ENCODE measurements around the gene SHB. TPM values are rescaled to one million over a fixed set of nuclear protein-coding genes. Genes with fewer than 3 reads are reported as not detected.

Gene SHB
- total and polyA plus RNA-seq, 2 of the 13 experiments (the other 11 are each of a cell fraction or from before 2014, with no cell fraction given), result 19.4 to 20.7 TPM

- no peak for TF ChIP-seq HDAC1 (CRISPR knock-in tag; IDR thresholded peaks at IDR 0.05)
- TF ChIP-seq ZBTB34 (CRISPR knock-in tag; IDR thresholded peaks at IDR 0.05), result no peak
- no peak for TF ChIP-seq ZNF44 (CRISPR knock-in tag; IDR thresholded peaks at IDR 0.05)
- TF ChIP-seq TAF1 (CRISPR knock-in tag; IDR thresholded peaks at IDR 0.05), result no peak
- TF ChIP-seq ZNF563 (CRISPR knock-in tag; IDR thresholded peaks at IDR 0.05), result no peak
Measured at GRCh38 chr9:37944266-37944650, 124.8 kb downstream of the SHB start (continued).

GRCh38 chr9:37943345-37944265, 125.4 kb downstream of the SHB start:
- H3K79me2 ChIP-seq (ENCODE audit: insufficient read depth, low read length), result no peaks in the 10 kb centered on the region
- ChIA-PET POLR2A (no interaction called here), CTCF (ENCODE audit: low intra/inter-chr PET ratio, low total read pairs) (no interaction called here)
- H2AFZ ChIP-seq (ENCODE audit: low read length), result no peak overlapping the region
- WGBS (ENCODE audit: low lambda C conversion rate), result 91% methylated on average over 10 of the region's 12 CpGs
- FAIRE-seq, result no peak
- peaks cover 32% of the 10 kb centered on the region for H3K4me1 ChIP-seq (ENCODE audit: insufficient read depth, low read length)
- ATAC-seq, result no peak
- in situ Hi-C loops (cut with HindIII; ENCODE audit: extremely low pct_ligation_motif_present, low pct_unique_long_range_greater_than_20kb), result no loop called here
- no peaks in the 10 kb centered on the region for H3K9me3 ChIP-seq (ENCODE audit: low read length)
- no peak overlapping the region for H3K4me3 ChIP-seq (replicated peaks in 1 of 3; ENCODE audit: insufficient read depth in 1 of 3, low read depth in 2 of 3, low read length in 3 of 3)
- no peak overlapping the region for H3K4me2 ChIP-seq (ENCODE audit: low read depth, low read length)
- BruUV-seq (replicated peaks), result no TSS peak
- H3K9ac ChIP-seq (ENCODE audit: insufficient read depth, low read depth, low read length), result no peak overlapping the region
- peaks cover 13% of the 10 kb centered on the region; the same call in 1 of the 2 replicates for H4K20me1 ChIP-seq (ENCODE audit: insufficient read depth, low read length)
- peaks cover 56 to 100% of the 10 kb centered on the region in 2 experiments for H3K36me3 ChIP-seq (replicated peaks in 1 of 2; ENCODE audit: control insufficient read depth in 1 of 2, insufficient read depth in 2 of 2, low read length in 2 of 2)
- TF ChIP-seq PAXIP1 (CRISPR knock-in tag; conservative IDR thresholded peaks at IDR 0.05) (no peak), RBM22 (optimal IDR thresholded peaks at IDR 0.05; ENCODE audit: low read length) (peak; percentile 68)
- H3K27ac ChIP-seq (ENCODE audit: extremely low read length, insufficient read depth, low read length), result no peak overlapping the region
- no peak for DNase-seq (ENCODE audit: low spot score)
- intact Hi-C loops (cut with micrococcal nuclease; ENCODE audit: unreplicated experiment), result no loop called here
- H3K27me3 ChIP-seq (ENCODE audit: control insufficient read depth in 1 of 2, insufficient read depth in 2 of 2, low read length in 2 of 2), result no peaks in the 10 kb centered on the region

Measured in HepG2 (cell line).